ENCODE data around the gene PRSS16.

DNA sequence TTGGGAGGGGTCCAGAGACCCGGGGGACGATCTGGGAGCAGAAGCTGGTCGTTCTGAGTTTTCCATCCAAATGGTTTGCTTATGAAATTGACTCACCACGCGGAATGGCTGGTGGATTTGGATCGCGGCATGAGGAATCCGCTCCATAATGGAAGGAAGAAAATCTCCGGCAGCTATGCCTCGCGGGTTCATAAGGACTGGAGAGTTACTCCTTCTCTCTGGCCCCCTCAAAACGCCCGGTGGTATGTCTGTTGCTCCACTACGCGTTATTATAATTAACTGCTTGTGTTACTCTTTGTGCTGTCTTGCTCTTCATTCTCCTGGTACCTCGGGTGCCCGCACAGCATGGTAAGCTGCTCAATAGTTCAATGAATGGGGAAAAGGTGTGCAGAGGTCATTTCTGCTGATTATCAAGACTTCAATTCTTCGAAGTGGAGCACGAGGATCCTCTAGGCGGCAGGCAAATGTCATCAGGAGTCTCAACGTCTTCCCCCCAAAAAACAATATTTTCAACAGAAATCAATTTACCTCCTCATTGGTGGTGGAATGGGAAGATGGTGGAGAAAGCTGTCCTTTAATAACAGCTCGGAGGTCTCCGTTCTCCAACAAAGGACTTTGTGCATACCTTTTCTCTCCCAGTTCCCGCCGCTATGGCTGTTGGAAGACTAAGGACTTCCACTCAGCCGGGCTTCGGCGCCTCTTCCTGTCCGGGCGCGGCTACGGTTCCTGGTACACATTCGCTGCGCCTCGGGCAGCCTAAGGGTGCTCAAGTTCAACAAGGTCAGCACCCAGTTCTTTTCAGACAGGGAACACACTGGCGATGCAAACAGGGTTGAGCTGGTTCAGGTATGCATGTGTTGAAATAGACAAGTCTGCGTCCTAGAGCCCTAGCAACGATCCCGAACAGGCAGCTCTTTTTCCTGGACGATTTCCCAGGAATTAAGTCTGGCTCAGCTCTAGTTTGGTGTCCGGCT lies 9.2 kb upstream of the PRSS16 start:
- TF ChIP-seq BHLHE40 (IDR thresholded peaks at IDR 0.05; ENCODE audit: borderline replicate concordance), result no peak
- TF ChIP-seq SUZ12 (IDR thresholded peaks at IDR 0.05), result no peak
- TF ChIP-seq FOXM1 (IDR thresholded peaks at IDR 0.05; ENCODE audit: borderline replicate concordance), result no peak
- no peak for TF ChIP-seq SP1 (IDR thresholded peaks at IDR 0.05)
- no peak for TF ChIP-seq LEF1 (IDR thresholded peaks at IDR 0.05; ENCODE audit: borderline replicate concordance)
- TF ChIP-seq ZNF384 (IDR thresholded peaks at IDR 0.05), result no peak
- TF ChIP-seq TARDBP (IDR thresholded peaks at IDR 0.05), result no peak
